GM18951 (cell line): ENCODE results near the gene PRPH2.

Experiments
- POLR2A ChIP-seq: IDR thresholded peaks from 4 replicates; pipeline ENCODE4 v1.6.1; 2011; ENCODE audit warnings: mild to moderate bottlenecking; ENCODE audit not compliant: insufficient read length, insufficient read depth; ENCODE audit errors: extremely low read depth
- in situ Hi-C: fragments of 300-500 bp; cut with MboI; formaldehyde crosslinking; loops from one replicate; pipeline ENCODE4 v1.12.0; 2022; ENCODE audit warnings: low sequenced_read_pairs, mixed read lengths, inconsistent platforms; ENCODE audit not compliant: unreplicated experiment

Gene PRPH2, protein sequence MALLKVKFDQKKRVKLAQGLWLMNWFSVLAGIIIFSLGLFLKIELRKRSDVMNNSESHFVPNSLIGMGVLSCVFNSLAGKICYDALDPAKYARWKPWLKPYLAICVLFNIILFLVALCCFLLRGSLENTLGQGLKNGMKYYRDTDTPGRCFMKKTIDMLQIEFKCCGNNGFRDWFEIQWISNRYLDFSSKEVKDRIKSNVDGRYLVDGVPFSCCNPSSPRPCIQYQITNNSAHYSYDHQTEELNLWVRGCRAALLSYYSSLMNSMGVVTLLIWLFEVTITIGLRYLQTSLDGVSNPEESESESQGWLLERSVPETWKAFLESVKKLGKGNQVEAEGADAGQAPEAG

DNA sequence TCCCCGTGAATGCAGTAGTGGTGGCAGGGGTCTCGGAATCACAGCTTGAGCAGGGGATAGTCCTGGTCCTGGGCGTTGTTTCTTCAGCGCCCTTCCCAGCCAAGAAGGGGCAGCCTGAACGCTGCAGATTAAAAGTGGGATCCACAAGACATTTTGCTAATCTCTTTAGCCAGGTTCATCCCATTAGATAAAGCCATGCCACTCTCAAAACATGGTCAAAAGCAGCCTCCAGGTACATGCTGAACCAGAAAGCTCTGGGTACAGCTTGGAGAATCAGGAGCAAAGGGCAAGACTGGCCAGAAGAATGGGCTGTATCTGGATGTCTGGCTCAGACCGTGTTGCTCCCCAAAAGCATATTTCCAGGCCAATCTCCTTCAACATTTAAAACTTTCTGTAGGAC, at the start of gene PRPH2:
TSS of gene PRPH2 (minus strand) at position 101 of the 400 bp plus-strand sequence. CDS start 263 bp downstream, outside the sequence.
- in situ Hi-C loops, result no loop called here
- no peak for TF ChIP-seq POLR2A

DNA sequence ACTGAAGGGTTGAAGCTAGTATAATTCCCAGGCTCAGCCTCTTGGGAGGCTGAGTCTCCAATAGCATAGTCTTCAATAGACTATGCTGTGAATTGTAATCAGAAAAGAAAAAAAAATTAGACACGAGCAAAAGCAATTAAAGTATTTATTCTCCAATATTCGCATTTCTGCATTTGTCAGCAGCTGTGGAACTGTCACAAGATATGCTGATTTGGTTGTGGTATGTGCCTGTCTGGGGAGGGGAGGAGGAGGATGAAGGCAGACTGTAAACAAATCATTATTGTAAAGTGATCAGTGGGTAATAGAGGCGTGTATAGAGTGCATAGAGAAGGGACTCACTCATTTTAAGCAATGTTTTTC, 49.3 kb upstream of the PRPH2 start:
- in situ Hi-C loops, result no loop called here

DNA sequence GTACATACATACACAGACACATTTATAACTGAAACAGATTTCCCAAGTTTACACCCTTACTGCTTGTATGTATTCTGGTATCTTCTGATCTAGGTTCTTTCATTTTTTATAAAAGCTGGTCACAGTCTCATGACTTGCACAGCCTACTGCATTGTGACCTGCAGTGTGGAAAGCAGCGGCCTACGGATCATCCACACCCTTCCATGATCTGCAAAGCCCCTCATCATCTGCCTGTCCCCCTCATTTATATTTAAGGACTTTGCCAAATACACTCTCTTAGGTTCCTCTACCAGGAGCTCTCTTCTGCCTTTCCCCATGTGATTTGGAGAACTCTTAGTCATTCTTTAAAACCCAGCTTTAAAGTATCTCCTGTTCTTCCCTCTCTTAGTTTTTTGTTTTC, 47.4 kb upstream of the PRPH2 start:
- in situ Hi-C loops, result no loop called here
- TF ChIP-seq POLR2A, result no peak

More for the DNA sequence above, 49.3 kb upstream of the PRPH2 start:
- TF ChIP-seq POLR2A, result no peak

DNA sequence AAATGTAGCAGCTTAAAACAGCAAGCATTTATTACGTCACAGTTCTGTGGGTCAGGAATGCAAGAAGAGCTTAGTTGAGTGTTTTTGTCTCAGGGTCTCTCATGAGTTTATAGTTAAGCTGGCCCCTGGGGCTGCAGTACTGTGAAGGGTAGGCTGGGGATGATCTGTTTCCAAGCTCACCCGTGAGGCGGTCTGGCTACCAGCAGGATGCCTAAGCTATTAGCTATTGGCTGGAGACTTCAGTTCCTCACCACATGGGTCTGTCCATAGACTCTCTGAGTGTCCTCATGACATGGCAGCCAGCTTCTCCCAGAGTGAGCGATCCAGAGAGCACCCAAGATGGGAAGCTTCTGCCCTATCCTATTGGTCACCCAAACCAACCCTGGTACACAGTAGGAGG, 46.7 kb upstream of the PRPH2 start:
- TF ChIP-seq POLR2A, result no peak
- in situ Hi-C loops, result no loop called here

DNA sequence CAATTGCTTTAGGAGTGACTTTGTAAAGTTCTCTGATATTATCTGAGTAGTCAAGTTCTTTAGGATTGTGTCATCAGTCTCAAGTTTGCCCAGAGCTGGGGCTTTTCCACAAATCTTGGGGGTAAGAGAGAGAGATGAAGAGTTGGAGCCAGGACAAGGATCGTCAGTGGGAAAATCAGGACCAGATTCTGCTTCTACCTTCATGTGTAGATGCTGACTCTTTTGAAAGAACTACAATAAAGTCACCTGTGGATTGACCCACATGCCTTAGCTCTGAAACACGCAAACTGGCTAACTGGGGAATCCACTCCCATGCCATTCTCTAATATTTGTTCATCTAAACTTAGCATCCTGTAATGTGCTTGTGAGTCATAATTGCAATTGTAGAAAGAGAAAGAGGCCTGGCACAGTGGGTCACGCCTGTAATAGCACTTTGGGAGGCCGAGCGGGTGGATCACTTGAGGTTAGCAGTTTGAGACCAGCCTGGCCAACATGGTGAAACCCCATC, 43.8 kb upstream of the PRPH2 start:
- in situ Hi-C loops, result no loop called here
- TF ChIP-seq POLR2A, result no peak

DNA sequence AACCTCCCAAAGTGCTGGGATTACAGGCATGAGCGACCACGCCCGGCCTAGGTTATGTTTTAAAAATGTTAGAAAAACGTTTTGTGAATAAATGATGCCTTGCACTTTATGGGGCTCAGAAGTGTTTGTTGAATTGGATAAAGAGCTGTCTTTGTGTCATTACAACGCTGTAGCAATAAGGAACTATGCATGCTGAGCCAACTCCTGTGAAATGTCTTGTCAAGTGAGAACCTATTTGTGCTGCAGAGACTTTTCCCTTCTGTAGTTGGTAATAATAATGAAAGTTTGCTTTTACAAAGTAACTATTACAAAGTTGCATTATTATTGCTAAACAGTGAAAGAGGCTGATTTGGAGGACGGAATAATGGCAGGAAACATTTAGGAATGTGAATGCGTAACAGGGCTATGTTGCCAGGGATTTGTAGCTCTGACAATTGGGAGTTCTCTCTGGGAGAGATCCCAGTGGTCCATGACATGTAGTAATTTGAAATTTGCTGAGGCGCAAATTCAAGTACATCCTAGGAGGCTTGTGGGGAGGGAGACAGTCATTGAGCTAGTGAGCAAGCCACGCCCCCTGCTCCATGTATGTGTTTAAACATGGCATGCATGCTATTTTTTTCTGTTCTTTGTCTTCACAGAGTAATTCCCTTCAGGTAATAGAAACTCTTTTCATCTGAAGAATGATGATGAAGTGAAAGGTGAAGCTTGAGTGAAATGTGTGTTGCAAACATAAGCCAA, 42.7 kb upstream of the PRPH2 start:
- TF ChIP-seq POLR2A, result no peak
- in situ Hi-C loops, result no loop called here

DNA sequence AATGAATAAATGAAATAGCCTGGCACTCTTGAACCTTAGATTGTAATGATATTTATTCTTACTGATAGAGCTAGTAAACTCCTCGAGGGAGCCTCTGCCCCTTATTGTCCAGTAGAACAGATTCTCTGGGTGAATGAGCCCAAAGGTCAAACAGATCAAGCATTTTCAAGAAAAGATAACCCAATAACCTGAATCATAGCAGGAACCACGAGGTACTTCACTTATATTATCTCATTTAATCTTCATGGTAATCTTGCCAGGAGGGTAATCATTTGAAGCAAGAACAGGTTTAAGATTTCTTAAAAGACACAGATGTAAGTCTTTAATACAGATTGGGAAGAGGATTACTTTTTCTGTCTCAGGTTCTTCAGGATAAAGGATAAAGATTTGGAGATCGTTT, 40.6 kb upstream of the PRPH2 start:
- in situ Hi-C loops, result no loop called here
- TF ChIP-seq POLR2A, result no peak

DNA sequence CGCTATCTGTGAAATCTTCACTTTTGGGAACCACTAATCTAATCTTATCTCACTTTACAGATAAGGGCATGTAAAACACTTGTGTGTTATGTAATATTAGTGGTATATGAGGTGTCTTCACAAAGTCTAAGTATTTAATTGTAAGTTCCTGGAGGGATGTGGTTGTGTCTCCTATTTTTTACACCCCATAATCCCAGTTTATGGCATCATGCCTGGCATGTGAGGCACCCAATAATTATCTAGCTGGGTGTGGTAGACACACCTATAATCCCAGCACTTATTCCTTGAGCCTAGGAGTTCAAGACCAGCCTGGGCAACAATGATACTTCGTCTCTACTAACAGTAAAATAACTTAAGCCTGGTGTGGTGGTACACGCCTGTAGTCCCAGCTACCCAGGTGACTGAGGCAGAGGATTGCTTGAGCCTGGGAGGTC, 40.0 kb upstream of the PRPH2 start:
- in situ Hi-C loops, result no loop called here
- no peak for TF ChIP-seq POLR2A

DNA sequence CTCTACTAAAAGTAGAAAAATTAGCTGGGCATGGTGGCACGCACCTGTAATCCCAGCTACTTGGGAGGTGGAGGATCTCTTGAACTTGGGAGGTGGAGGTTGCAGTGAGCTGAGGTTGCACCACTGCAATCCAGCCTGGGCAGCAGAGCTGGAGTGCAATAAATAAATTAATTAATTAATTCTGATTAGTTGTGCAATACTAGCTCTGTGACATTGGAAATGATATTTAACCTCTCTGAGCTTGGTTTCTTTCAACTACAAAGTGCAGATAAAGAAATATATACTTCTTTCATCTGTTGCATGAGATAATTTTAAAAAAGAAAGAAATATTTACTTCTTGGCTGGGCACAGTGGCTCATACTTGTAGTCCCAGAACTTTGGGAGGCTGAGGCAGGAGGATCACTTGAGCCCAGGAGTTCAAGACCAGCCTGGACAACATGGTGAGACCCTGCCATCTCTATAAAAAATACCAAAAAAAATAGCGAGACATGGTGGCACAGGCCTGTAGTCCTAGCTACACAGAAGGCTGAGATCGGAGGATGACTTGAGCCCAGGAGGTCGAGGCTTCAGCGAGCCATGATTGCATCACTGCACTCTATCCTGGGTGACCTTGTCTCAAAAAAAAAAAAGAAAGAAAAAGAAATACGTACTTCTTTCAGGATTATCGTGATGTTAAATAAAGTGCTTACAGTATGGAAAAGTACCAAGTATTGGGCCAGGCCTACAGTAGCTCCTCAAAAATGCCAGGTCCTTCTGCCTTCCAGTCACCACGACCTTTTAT, 39.1 kb upstream of the PRPH2 start:
- TF ChIP-seq POLR2A, result no peak
- in situ Hi-C loops, result no loop called here

DNA sequence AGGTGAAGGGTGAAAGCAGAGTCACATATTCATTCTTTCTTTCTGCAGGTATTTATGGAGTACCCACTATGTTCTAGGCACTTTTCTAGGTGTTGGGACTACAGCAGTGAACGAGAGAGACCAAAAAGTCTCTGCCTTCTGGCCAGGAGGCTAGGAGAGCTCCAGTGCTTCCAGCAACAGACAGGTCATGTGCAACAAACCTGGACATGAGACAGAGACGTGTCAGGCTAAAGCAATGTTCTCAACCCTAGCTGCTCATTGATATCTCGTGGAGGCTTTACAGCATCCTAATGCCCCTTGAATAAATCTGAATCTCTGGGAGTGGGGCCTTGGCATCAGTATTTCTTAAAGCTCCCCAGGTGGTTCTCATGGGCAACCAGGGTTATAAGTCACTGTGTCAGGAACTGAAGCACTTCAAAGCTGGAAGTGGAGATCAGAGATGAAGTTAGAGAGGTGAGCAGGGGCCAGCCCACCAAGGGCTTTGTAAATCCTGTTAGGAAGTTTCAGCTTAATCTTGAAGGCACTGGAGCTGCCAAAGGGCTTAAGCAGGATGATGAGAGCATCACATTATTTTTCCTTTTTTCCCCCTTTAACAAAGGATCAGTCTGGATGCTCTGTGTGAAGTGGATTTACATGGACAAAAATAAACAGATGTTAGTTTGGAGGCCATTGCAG, 36.5 kb upstream of the PRPH2 start:
- in situ Hi-C loops, result no loop called here
- TF ChIP-seq POLR2A, result no peak

DNA sequence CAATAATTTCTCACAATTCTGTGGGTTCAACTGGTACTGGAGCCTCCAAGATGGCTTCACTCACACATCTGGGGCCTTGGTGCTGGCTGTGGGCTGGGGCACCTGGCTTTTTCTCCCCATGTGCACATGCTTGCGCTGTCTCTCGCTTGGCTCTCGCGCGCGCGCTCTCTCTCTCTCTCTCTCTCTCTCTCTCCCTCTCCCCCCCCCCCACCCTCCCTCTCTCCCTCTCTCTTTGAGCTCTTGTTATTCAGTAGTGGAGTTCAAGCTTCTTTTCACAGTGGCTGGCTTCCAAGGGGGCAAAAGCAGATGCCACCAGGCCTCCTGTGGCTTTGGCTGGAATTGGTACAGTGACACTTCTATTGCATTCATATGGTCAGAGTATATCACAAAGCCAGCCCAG, 34.3 kb upstream of the PRPH2 start:
- TF ChIP-seq POLR2A, result no peak

DNA sequence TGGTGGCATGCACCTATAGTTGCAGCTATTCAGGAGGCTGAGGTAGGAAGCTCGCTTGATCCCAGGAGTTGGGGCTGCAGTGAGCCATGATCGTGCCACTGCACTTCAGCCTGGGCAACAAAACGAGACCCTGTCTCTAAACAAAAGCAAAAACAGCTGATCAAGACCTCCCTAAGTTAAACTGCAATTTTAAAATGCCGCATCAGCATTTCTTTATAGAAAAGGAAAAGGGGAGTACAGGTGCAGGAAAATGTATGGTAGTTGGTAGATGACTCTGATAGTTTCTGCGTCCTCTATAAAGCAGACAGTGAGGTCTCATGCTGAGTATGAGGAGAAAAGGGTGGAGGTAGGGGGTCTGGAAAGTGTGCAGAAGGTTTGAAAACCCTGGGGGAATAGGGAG, 32.4 kb upstream of the PRPH2 start:
- in situ Hi-C loops, result no loop called here

More for the DNA sequence above, 34.3 kb upstream of the PRPH2 start:
- in situ Hi-C loops, result no loop called here

DNA sequence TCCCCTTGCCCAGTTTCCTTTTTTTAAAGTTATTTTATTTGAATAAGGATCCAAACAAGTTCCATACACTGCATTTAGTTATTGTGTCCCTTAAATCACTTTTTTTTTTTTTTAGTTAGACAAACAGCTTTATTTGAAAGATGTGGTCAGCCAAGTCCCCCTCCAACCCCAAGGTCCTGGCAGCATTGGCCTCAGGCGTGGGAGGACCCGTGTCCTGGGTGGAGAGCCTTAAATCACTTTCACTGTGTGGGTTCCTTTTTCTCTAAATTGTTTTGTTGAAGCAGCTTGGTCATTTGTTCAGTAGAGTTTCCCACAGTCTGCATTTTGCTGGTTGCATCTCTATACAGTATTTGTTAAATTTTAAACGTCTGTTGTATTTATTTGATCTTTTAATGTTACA, 28.7 kb upstream of the PRPH2 start:
- TF ChIP-seq POLR2A, result no peak
- in situ Hi-C loops, result no loop called here

More for the DNA sequence above, 32.4 kb upstream of the PRPH2 start:
- no peak for TF ChIP-seq POLR2A
